Uterus (tissue), 2 donors: Measurements from ENCODE around the gene BICRA.

Experiments used
- POLR2A ChIP-seq, 2 donors: fragments of 450-650 bp; IDR thresholded peaks; one replicate each; pipeline ENCODE4 v1.6.1; 2016; ENCODE audit warnings: antibody characterized with exemption in 2 of 2, mild to moderate bottlenecking in 1 of 2, moderate library complexity in 1 of 2
- TF ChIP-seq, protein P1 (sequence below), 4 experiments: fragments of 200-600 bp in 2 of 4; fragments of 450-650 bp in 2 of 4; sonication (generic) in 2 of 4; IDR thresholded peaks; one replicate each; pipeline ENCODE4 v1.5.1; 2016 to 2019; ENCODE audit warnings: antibody characterized with exemption in 4 of 4, mild to moderate bottlenecking in 2 of 4, moderate library complexity in 1 of 4

- TF ChIP-seq, protein P1, sequence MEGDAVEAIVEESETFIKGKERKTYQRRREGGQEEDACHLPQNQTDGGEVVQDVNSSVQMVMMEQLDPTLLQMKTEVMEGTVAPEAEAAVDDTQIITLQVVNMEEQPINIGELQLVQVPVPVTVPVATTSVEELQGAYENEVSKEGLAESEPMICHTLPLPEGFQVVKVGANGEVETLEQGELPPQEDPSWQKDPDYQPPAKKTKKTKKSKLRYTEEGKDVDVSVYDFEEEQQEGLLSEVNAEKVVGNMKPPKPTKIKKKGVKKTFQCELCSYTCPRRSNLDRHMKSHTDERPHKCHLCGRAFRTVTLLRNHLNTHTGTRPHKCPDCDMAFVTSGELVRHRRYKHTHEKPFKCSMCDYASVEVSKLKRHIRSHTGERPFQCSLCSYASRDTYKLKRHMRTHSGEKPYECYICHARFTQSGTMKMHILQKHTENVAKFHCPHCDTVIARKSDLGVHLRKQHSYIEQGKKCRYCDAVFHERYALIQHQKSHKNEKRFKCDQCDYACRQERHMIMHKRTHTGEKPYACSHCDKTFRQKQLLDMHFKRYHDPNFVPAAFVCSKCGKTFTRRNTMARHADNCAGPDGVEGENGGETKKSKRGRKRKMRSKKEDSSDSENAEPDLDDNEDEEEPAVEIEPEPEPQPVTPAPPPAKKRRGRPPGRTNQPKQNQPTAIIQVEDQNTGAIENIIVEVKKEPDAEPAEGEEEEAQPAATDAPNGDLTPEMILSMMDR (IDR thresholded peaks at IDR 0.05): no peak
- no peak for TF ChIP-seq POLR2A (IDR thresholded peaks at IDR 0.05)
These were observed 5.0 kb upstream of the BICRA start for GRCh38 chr19:47603706-47604565.
